K562 (cell line): ENCODE data around the gene PRR7. TPM values are rescaled to one million over a fixed set of nuclear protein-coding genes. Genes with fewer than 3 reads are reported as not detected.

Source experiments
- ATF7 ChIP-seq: fragments of 450-650 bp; IDR thresholded peaks from 2 replicates; pipeline ENCODE4 v1.7.1; 2014; ENCODE audit warnings: mild to moderate bottlenecking, moderate library complexity
- BMI1 ChIP-seq: fragments of 150-350 bp; IDR thresholded peaks from 2 replicates; pipeline ENCODE4 v1.6.1; 2014; ENCODE audit warnings: low read length
- CEBPB ChIP-seq: fragments of 450-650 bp; IDR thresholded peaks from 2 replicates; pipeline ENCODE4 v1.6.1; 2016; ENCODE audit warnings: missing genetic modification characterization, missing compliant biosample characterization
- CHD4 ChIP-seq: fragments of 200-600 bp; sonication (generic); IDR thresholded peaks from 3 replicates; pipeline ENCODE4 v1.6.1; 2012; ENCODE audit warnings: low read depth, mild to moderate bottlenecking, mixed read lengths, low read length, inconsistent platforms; ENCODE audit not compliant: insufficient read depth, insufficient replicate concordance, poor library complexity, severe bottlenecking
- ESRRA ChIP-seq: fragments of 450-650 bp; IDR thresholded peaks from 2 replicates; pipeline ENCODE4 v1.6.1; 2014; ENCODE audit warnings: low read depth, mild to moderate bottlenecking, moderate library complexity, borderline replicate concordance
- HDAC2 ChIP-seq: fragments of 450-650 bp; IDR thresholded peaks from 2 replicates; pipeline ENCODE4 v1.6.1; 2016; ENCODE audit warnings: mild to moderate bottlenecking
- LCOR ChIP-seq: sonication (generic); formaldehyde crosslinking; IDR thresholded peaks from 2 replicates; pipeline ENCODE4 v1.8.0; 2022; ENCODE audit warnings: mild to moderate bottlenecking, missing genetic modification reagents
- MBD2 ChIP-seq: sonication (generic); IDR thresholded peaks from 2 replicates; pipeline ENCODE4 v1.6.1; 2016; ENCODE audit warnings: low read depth, borderline replicate concordance
- NEUROD1 ChIP-seq: fragments of 150-350 bp; IDR thresholded peaks from 2 replicates; pipeline ENCODE4 v1.6.1; 2014; ENCODE audit warnings: borderline replicate concordance, low read length, low read depth; ENCODE audit not compliant: partially characterized antibody
- PBX2 ChIP-seq, 2 experiments: IDR thresholded peaks in 1 of 2; conservative IDR thresholded peaks in 1 of 2; 2 replicates each; pipeline ENCODE4 v1.6.1; 2016; ENCODE audit warnings: low read depth in 2 of 2, mild to moderate bottlenecking in 1 of 2, missing compliant biosample characterization in 1 of 2, missing genetic modification characterization in 1 of 2, moderate library complexity in 1 of 2
- POLR2G ChIP-seq: fragments of 200-400 bp; formaldehyde crosslinking; IDR thresholded peaks from 2 replicates; pipeline ENCODE4 v1.6.1; 2017; ENCODE audit warnings: low read depth, mild to moderate bottlenecking, antibody characterized with exemption, low read length, moderate library complexity
- RBM22 ChIP-seq: fragments of 200-400 bp; formaldehyde crosslinking; IDR thresholded peaks from 2 replicates; pipeline ENCODE4 v1.6.1; 2018; ENCODE audit warnings: low read length, low read depth; ENCODE audit not compliant: poor library complexity, severe bottlenecking
- RCOR1 ChIP-seq, 2 experiments: IDR thresholded peaks; 2 replicates each; pipeline ENCODE4 v1.6.1; 2012; ENCODE audit warnings: low read depth in 2 of 2, low read length in 2 of 2, borderline replicate concordance in 1 of 2, improper control_type of control experiment in 1 of 2
- RFX1 ChIP-seq: fragments of 450-650 bp; IDR thresholded peaks from 2 replicates; pipeline ENCODE4 v1.6.1; 2016; ENCODE audit warnings: mild to moderate bottlenecking, moderate library complexity
- SPI1 ChIP-seq: IDR thresholded peaks from 2 replicates; pipeline ENCODE4 v1.6.1; 2011; ENCODE audit warnings: low read depth, low read length, control low read depth, borderline replicate concordance
- USF1 ChIP-seq: sonication (generic); formaldehyde crosslinking; IDR thresholded peaks from 2 replicates; pipeline ENCODE4 v1.9.0; 2022; ENCODE audit warnings: mild to moderate bottlenecking, missing genetic modification reagents
- polyA plus RNA-seq, 8 experiments: library from polyadenylated mRNA; depleted of rRNA in 4 of 8; stranded (reverse) in 5 of 8; unstranded in 3 of 8; fragments of >200 nt; fragmentation: Nextera tagmentation in 2 of 8; fragmentation: Illumina TruSeq in 1 of 8; extraction: Ambion mirVana in 2 of 8; extraction: Trizol in 1 of 8; gene quantifications; 2 replicates each; pipeline versions ENCODE4 v1.2.1 to v1.2.3, GENCODE V29; 2011 to 2014; ENCODE audit warnings: inconsistent platforms in 1 of 8, missing spikeins in 1 of 8
- total RNA-seq, 7 experiments: library from RNA; depleted of rRNA in 6 of 7; stranded (reverse); fragments of >200 nt in 6 of 7; fragmentation: Illumina TruSeq in 2 of 7; extraction: Trizol in 2 of 7; gene quantifications; 2 replicates each; pipeline versions ENCODE4 v1.2.1 to v1.2.3, GENCODE V29; 2011 to 2021; ENCODE audit warnings: low replicate concordance in 1 of 7
- TF ChIP-seq, protein P1 (sequence below): sonication (generic); formaldehyde crosslinking; IDR thresholded peaks from 2 replicates; pipeline ENCODE4 v1.8.0; 2022; ENCODE audit warnings: missing genetic modification reagents, mild to moderate bottlenecking, moderate library complexity, borderline replicate concordance

The PRR7 gene
- total and polyA plus RNA-seq, 9 of the 15 experiments (the other 6 are each of a cell fraction or from before 2014, with no cell fraction given), result 0.80 to 11.3 (median 10.4) TPM; not detected in 4

- TF ChIP-seq CEBPB (tag) (no peak), POLR2G (peak; percentile 26), PBX2 (CRISPR knock-in tag; IDR thresholded peaks at IDR 0.05; ENCODE audit: low read depth) (peak; percentile 58), PBX2 (tag; conservative IDR thresholded peaks at IDR 0.05; ENCODE audit: low read depth) (peak; percentile 55), USF1 (CRISPR knock-in tag) (peak; percentile 49; the same call in 1 of the 2 replicates), BMI1 (peak; percentile 98; the same call in 1 of the 2 replicates), NEUROD1 (peak; percentile 88), RBM22 (peak; percentile 84), HDAC2 (peak; percentile 89), RCOR1 (IDR thresholded peaks at IDR 0.05; ENCODE audit: borderline replicate concordance in 1 of 2, low read depth in 2 of 2, low read length in 2 of 2) (peak; percentile 93 to 100), MBD2 (peak; percentile 63; the same call in 1 of the 2 replicates), RFX1 (peak; percentile 98), ATF7 (peak; percentile 48; the same call in 1 of the 2 replicates), CHD4 (no peak), LCOR (CRISPR knock-in tag) (0 out of 2 replicates have a peak, but pooled peaks have one; percentile 53), ESRRA (peak; percentile 36; the same call in 1 of the 2 replicates), SPI1 (0 out of 2 replicates have a peak, but pooled peaks have one; percentile 11)
- TF ChIP-seq, protein P1, sequence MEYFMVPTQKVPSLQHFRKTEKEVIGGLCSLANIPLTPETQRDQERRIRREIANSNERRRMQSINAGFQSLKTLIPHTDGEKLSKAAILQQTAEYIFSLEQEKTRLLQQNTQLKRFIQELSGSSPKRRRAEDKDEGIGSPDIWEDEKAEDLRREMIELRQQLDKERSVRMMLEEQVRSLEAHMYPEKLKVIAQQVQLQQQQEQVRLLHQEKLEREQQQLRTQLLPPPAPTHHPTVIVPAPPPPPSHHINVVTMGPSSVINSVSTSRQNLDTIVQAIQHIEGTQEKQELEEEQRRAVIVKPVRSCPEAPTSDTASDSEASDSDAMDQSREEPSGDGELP (CRISPR knock-in tag), result peak; percentile 66; the same call in 1 of the 2 replicates
- TF ChIP-seq, all 486 proteins: peak for 42
Measured at GRCh38 chr5:177456976-177457851, 10.6 kb downstream of the PRR7 start (continued).
